ENCODE data around the gene MKX. TPM values are rescaled to one million over a fixed set of nuclear protein-coding genes. Genes with fewer than 3 reads are reported as not detected.

Gene MKX
- total and polyA plus RNA-seq, 2 donors (not counting 1 experiment from before 2014, with no cell fraction given), result not detected

DNA sequence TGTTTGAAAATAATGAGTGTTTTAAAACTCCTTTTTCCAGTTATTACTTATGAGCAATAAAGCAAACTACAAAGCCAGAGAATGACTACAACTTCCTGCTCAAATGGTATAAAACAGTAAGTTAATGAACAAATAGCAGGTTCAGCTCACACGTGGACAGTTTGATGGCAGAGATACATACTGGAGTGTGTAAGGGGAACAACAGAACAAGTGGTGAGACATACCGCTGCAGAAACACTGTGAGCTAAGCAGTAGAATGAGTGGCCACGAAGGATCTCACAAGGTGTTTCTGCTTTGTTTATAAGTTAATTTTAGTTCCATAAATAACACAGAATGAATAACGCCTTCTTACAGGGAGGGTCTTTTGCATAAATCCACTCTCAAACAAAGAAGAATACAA, 3.0 kb upstream of the MKX start:
- H3K79me2 ChIP-seq (ENCODE audit: control insufficient read depth, insufficient read depth, low read length), result no peaks in the 10 kb centered on the region
- no peaks in the 10 kb centered on the region for H3K9me3 Mint-ChIP-seq (ENCODE audit: insufficient read depth)
- no peak overlapping the region for H3K4me3 ChIP-seq (ENCODE audit: control extremely low read depth in 1 of 5, extremely low read depth in 1 of 5, insufficient read depth in 1 of 5, low read depth in 2 of 5, low read length in 4 of 5)
- peaks cover 17% of the 10 kb centered on the region for H3K4me1 Mint-ChIP-seq
- no peaks in the 10 kb centered on the region for H3K36me3 ChIP-seq (replicated peaks in 1 of 2; ENCODE audit: control extremely low read depth in 1 of 2, control insufficient read depth in 1 of 2, extremely low read depth in 1 of 2, insufficient read depth in 2 of 2, low read length in 1 of 2)
- no peak overlapping the region for H3K4me3 Mint-ChIP-seq
- POLR2A ChIA-PET, result no interaction called here
- no peak for DNase-seq
- H2AFZ ChIP-seq (ENCODE audit: insufficient read depth, low read depth, low read length, poor library complexity, severe bottlenecking), result no peak overlapping the region
- no peak for ATAC-seq (ENCODE audit: low read depth)
- peaks cover 62% of the 10 kb centered on the region for H3K27me3 Mint-ChIP-seq
- intact Hi-C loops (cut with micrococcal nuclease), result no loop called here
- no peak overlapping the region for H3K27ac ChIP-seq (ENCODE audit: low read length in 2 of 2)
- H3K9me3 ChIP-seq (ENCODE audit: control extremely low read depth in 1 of 3, control insufficient read depth in 2 of 3, insufficient read depth in 1 of 3, low read length in 2 of 3), result peaks cover 0 to 25% (median 2%) of the 10 kb centered on the region in 3 donors
- TF ChIP-seq EZH2 (IDR thresholded peaks at IDR 0.05; ENCODE audit: borderline replicate concordance, insufficient read depth, low read depth, low read length, poor library complexity, severe bottlenecking), result no peak
- TF ChIP-seq, protein P1, sequence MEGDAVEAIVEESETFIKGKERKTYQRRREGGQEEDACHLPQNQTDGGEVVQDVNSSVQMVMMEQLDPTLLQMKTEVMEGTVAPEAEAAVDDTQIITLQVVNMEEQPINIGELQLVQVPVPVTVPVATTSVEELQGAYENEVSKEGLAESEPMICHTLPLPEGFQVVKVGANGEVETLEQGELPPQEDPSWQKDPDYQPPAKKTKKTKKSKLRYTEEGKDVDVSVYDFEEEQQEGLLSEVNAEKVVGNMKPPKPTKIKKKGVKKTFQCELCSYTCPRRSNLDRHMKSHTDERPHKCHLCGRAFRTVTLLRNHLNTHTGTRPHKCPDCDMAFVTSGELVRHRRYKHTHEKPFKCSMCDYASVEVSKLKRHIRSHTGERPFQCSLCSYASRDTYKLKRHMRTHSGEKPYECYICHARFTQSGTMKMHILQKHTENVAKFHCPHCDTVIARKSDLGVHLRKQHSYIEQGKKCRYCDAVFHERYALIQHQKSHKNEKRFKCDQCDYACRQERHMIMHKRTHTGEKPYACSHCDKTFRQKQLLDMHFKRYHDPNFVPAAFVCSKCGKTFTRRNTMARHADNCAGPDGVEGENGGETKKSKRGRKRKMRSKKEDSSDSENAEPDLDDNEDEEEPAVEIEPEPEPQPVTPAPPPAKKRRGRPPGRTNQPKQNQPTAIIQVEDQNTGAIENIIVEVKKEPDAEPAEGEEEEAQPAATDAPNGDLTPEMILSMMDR (IDR thresholded peaks at IDR 0.05), result no peak
- no peak overlapping the region for H3K9ac ChIP-seq (ENCODE audit: low read length)
- peaks cover 0 to 44% (median 30%) of the 10 kb centered on the region in 4 experiments for H3K27me3 ChIP-seq (replicated peaks in 1 of 4; ENCODE audit: control extremely low read depth in 1 of 4, control insufficient read depth in 3 of 4, insufficient read depth in 4 of 4, low read length in 3 of 4)
- no peak overlapping the region for H3K4me2 ChIP-seq (replicated peaks; ENCODE audit: low read depth, low read length, poor library complexity, severe bottlenecking)
- 40% methylated on average over 2 of the region's 4 CpGs for WGBS (ENCODE audit: insufficient coverage)
- no peak overlapping the region for H3K27ac Mint-ChIP-seq
- no peaks in the 10 kb centered on the region for H4K20me1 ChIP-seq (ENCODE audit: control insufficient read depth, insufficient read depth, low read length, poor library complexity, severe bottlenecking)
- CTCF ChIA-PET, result interaction anchor here (0.9 kb wide), 1 partner anchor 8 kb away, joined by 3 read pairs; no protein-coding TSS in a partner anchor
- H3K4me1 ChIP-seq (ENCODE audit: control insufficient read depth in 2 of 2, insufficient read depth in 2 of 2, low read length in 2 of 2), result peaks cover 18 to 35% of the 10 kb centered on the region in 2 donors

DNA sequence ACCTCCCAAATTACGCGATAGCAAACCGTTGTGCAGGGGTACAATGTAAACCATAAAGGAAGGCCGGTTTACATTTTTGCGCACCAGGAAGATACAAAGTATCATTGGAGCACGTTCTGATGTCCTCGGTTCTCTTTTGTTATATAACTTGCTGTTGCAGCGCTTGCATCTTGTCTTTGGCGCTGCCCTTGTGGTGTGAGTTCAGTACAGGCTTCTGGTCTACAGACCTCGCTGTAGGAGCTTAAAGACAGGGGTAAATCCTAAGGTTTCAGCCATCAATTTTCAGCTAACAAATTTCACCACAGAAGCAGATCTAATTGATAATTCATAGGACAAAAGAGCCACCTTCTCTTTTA, 1.5 kb upstream of the MKX start:
- Histone ChIP-seq H3K27ac (ENCODE audit: low read length in 2 of 2) (no peak overlapping the region), H3K79me2 (ENCODE audit: control insufficient read depth, insufficient read depth, low read length) (no peaks in the 10 kb centered on the region), H4K20me1 (ENCODE audit: control insufficient read depth, insufficient read depth, low read length, poor library complexity, severe bottlenecking) (no peaks in the 10 kb centered on the region), H3K4me3 (ENCODE audit: control extremely low read depth in 1 of 5, extremely low read depth in 1 of 5, insufficient read depth in 1 of 5, low read depth in 2 of 5, low read length in 4 of 5) (no peak overlapping the region), H2AFZ (ENCODE audit: insufficient read depth, low read depth, low read length, poor library complexity, severe bottlenecking) (no peak overlapping the region), H3K36me3 (replicated peaks in 1 of 2; ENCODE audit: control extremely low read depth in 1 of 2, control insufficient read depth in 1 of 2, extremely low read depth in 1 of 2, insufficient read depth in 2 of 2, low read length in 1 of 2) (no peaks in the 10 kb centered on the region), H3K4me2 (replicated peaks; ENCODE audit: low read depth, low read length, poor library complexity, severe bottlenecking) (no peak overlapping the region), H3K4me1 (ENCODE audit: control insufficient read depth in 2 of 2, insufficient read depth in 2 of 2, low read length in 2 of 2) (peaks cover 29 to 47% of the 10 kb centered on the region in 2 donors), H3K9ac (ENCODE audit: low read length) (no peak overlapping the region), H3K27me3 (replicated peaks in 1 of 4; ENCODE audit: control extremely low read depth in 1 of 4, control insufficient read depth in 3 of 4, insufficient read depth in 4 of 4, low read length in 3 of 4) (peaks cover 0 to 58% (median 34%) of the 10 kb centered on the region in 4 experiments), H3K9me3 (ENCODE audit: control extremely low read depth in 1 of 3, control insufficient read depth in 2 of 3, insufficient read depth in 1 of 3, low read length in 2 of 3) (peaks cover 0 to 30% (median 2%) of the 10 kb centered on the region in 3 donors)
- ChIA-PET CTCF (interaction anchor here (1.2 kb wide), 1 partner anchor 10 kb away, joined by 3 read pairs; no protein-coding TSS in a partner anchor), POLR2A (no interaction called here)
- no peak for TF ChIP-seq EZH2 (IDR thresholded peaks at IDR 0.05; ENCODE audit: borderline replicate concordance, insufficient read depth, low read depth, low read length, poor library complexity, severe bottlenecking)
- TF ChIP-seq, protein P1 (IDR thresholded peaks at IDR 0.05), result no peak
- WGBS (ENCODE audit: insufficient coverage), result 16% methylated on average over 6 of the region's 10 CpGs
- peaks cover 61% of the 10 kb centered on the region for H3K27me3 Mint-ChIP-seq
- H3K9me3 Mint-ChIP-seq (ENCODE audit: insufficient read depth), result no peaks in the 10 kb centered on the region
- ATAC-seq (ENCODE audit: low read depth), result no peak
- DNase-seq, result peak; percentile 8
- no peak overlapping the region for H3K27ac Mint-ChIP-seq
- H3K4me1 Mint-ChIP-seq, result peaks cover 22% of the 10 kb centered on the region
- H3K4me3 Mint-ChIP-seq, result no peak overlapping the region
- intact Hi-C loops (cut with micrococcal nuclease), result no loop called here

All from B cell (primary cell).